WTC11 (cell line): Measurements from ENCODE around the gene ASB5.

ENCODE experiments used
- MAX ChIP-seq: sonication (generic); formaldehyde crosslinking; IDR thresholded peaks from 2 replicates; pipeline ENCODE4 v1.8.0; 2022; ENCODE audit warnings: mild to moderate bottlenecking, missing genetic modification reagents
- STAT6 ChIP-seq: sonication (generic); formaldehyde crosslinking; conservative IDR thresholded peaks from 2 replicates; pipeline ENCODE4 v1.8.1; 2023; ENCODE audit warnings: mild to moderate bottlenecking, low read depth, missing genetic modification reagents, moderate library complexity
- ZBTB21 ChIP-seq: sonication (generic); formaldehyde crosslinking; IDR thresholded peaks from 2 replicates; pipeline ENCODE4 v1.8.1; 2023; ENCODE audit warnings: mild to moderate bottlenecking, missing genetic modification reagents, borderline replicate concordance

GRCh38 chr4:176266026-176266425, 3.0 kb downstream of the ASB5 start:
- TF ChIP-seq MAX (CRISPR knock-in tag): no peak
- TF ChIP-seq ZBTB21: no peak
- no peak for TF ChIP-seq STAT6 (CRISPR knock-in tag)
